ENCODE data around the gene PIGZ. TPM values are rescaled to one million over a fixed set of nuclear protein-coding genes. Genes with fewer than 3 reads are reported as not detected.

Gene PIGZ
- total and polyA plus RNA-seq, 8 donors: 1.2 to 125 (median 5.4) TPM

- H3K27ac ChIP-seq: no peak overlapping the region
- no peak overlapping the region for H3K4me3 ChIP-seq
- no peak for DNase-seq
- peaks cover 0 to 7% (median 2%) of the 10 kb centered on the region in 4 donors for H3K4me1 ChIP-seq
- H3K36me3 ChIP-seq: no peaks in the 10 kb centered on the region
- WGBS, 5 donors: 87 to 95% (median 91%) methylated on average over 13 of the region's 13 CpGs
- H3K27me3 ChIP-seq: peaks cover 0 to 1% (median 0%) of the 10 kb centered on the region in 3 donors
- peaks cover 3 to 10% (median 6%) of the 10 kb centered on the region in 4 donors for H3K9me3 ChIP-seq
- TF ChIP-seq EP300 (IDR thresholded peaks at IDR 0.05) (no peak), POLR2AphosphoS5 (IDR thresholded peaks at IDR 0.05) (no peak)
- intact Hi-C loops (cut with DNase I; ENCODE audit: low total_unique reads): no loop called here
Measured at GRCh38 chr3:196981657-196982056, 13.0 kb upstream of the PIGZ start.

GRCh38 chr3:196979545-196979944 is 10.9 kb upstream of the PIGZ start:
- H3K9me3 ChIP-seq: peaks cover 3 to 10% (median 6%) of the 10 kb centered on the region in 4 donors
- no peak overlapping the region for H3K4me3 ChIP-seq
- WGBS, 5 donors: 75 to 81% (median 76%) methylated on average over 10 of the region's 10 CpGs
- H3K36me3 ChIP-seq: no peaks in the 10 kb centered on the region
- no peaks in the 10 kb centered on the region for H3K27me3 ChIP-seq
- DNase-seq: peak in 1 of 2 donors; percentile 18
- no peak overlapping the region for H3K27ac ChIP-seq
- H3K4me1 ChIP-seq: peaks cover 0 to 7% (median 2%) of the 10 kb centered on the region in 4 donors
- TF ChIP-seq POLR2A (IDR thresholded peaks at IDR 0.05): no peak
- no peak for TF ChIP-seq CTCF (IDR thresholded peaks at IDR 0.05)
- TF ChIP-seq EP300 (IDR thresholded peaks at IDR 0.05): no peak
- no peak for TF ChIP-seq POLR2AphosphoS5 (IDR thresholded peaks at IDR 0.05)
- intact Hi-C loops (cut with DNase I; ENCODE audit: low total_unique reads): no loop called here

- peak in 1 of 2 donors; percentile 24 for DNase-seq
- Histone ChIP-seq H3K27me3 (no peaks in the 10 kb centered on the region), H3K9me3 (no peaks in the 10 kb centered on the region), H3K4me3 (no peak overlapping the region), H3K36me3 (no peaks in the 10 kb centered on the region), H3K4me1 (peaks cover 0 to 7% (median 2%) of the 10 kb centered on the region in 4 donors), H3K27ac (no peak overlapping the region)
- intact Hi-C loops (cut with DNase I; ENCODE audit: low total_unique reads): no loop called here
- WGBS, 5 donors: 80 to 88% (median 82%) methylated on average over 9 to 11 of the region's 11 CpGs
- no peak for TF ChIP-seq CTCF (IDR thresholded peaks at IDR 0.05)
- no peak for TF ChIP-seq POLR2A (IDR thresholded peaks at IDR 0.05)
- TF ChIP-seq EP300 (IDR thresholded peaks at IDR 0.05): no peak
- no peak for TF ChIP-seq POLR2AphosphoS5 (IDR thresholded peaks at IDR 0.05)
Measured at GRCh38 chr3:196976941-196977340, 8.3 kb upstream of the PIGZ start.

GRCh38 chr3:196975349-196975748 is 6.7 kb upstream of the PIGZ start:
- 61 to 82% (median 81%) methylated on average over 4 of the region's 4 CpGs for WGBS, 5 donors
- Histone ChIP-seq H3K9me3 (no peaks in the 10 kb centered on the region), H3K27me3 (no peaks in the 10 kb centered on the region), H3K4me1 (peaks cover 0 to 7% (median 3%) of the 10 kb centered on the region in 4 donors), H3K36me3 (no peaks in the 10 kb centered on the region), H3K27ac (no peak overlapping the region), H3K4me3 (no peak overlapping the region)
- TF ChIP-seq POLR2A (IDR thresholded peaks at IDR 0.05): no peak
- TF ChIP-seq EP300 (IDR thresholded peaks at IDR 0.05): no peak
- no peak for TF ChIP-seq POLR2AphosphoS5 (IDR thresholded peaks at IDR 0.05)
- TF ChIP-seq CTCF (IDR thresholded peaks at IDR 0.05): no peak
- DNase-seq: peak in 1 of 2 donors; percentile 5
- intact Hi-C loops (cut with DNase I; ENCODE audit: low total_unique reads): no loop called here

- intact Hi-C loops (cut with DNase I; ENCODE audit: low total_unique reads): no loop called here
- no peak overlapping the region for H3K4me3 ChIP-seq
- peak in 1 of 2 donors; percentile 9 for DNase-seq
- WGBS, 5 donors: 73 to 78% (median 73%) methylated on average over 5 of the region's 5 CpGs
- H3K27me3 ChIP-seq: no peaks in the 10 kb centered on the region
- no peak for TF ChIP-seq EP300 (IDR thresholded peaks at IDR 0.05)
- H3K4me1 ChIP-seq: peaks cover 0 to 14% (median 6%) of the 10 kb centered on the region in 4 donors
- H3K36me3 ChIP-seq: no peaks in the 10 kb centered on the region
- no peak overlapping the region for H3K27ac ChIP-seq
- H3K9me3 ChIP-seq: no peaks in the 10 kb centered on the region
Measured at GRCh38 chr3:196974661-196975060, 6.0 kb upstream of the PIGZ start.
